ENCODE results near the gene PNPLA1.

The PNPLA1 gene

GRCh38 chr6:36302227-36302976 is 32.5 kb downstream of the PNPLA1 start:
- no peak overlapping the region for H3K4me3 ChIP-seq (ENCODE audit: low read length)
- peak; percentile 70 for DNase-seq (ENCODE audit: low read depth)
- TF ChIP-seq, protein P1, sequence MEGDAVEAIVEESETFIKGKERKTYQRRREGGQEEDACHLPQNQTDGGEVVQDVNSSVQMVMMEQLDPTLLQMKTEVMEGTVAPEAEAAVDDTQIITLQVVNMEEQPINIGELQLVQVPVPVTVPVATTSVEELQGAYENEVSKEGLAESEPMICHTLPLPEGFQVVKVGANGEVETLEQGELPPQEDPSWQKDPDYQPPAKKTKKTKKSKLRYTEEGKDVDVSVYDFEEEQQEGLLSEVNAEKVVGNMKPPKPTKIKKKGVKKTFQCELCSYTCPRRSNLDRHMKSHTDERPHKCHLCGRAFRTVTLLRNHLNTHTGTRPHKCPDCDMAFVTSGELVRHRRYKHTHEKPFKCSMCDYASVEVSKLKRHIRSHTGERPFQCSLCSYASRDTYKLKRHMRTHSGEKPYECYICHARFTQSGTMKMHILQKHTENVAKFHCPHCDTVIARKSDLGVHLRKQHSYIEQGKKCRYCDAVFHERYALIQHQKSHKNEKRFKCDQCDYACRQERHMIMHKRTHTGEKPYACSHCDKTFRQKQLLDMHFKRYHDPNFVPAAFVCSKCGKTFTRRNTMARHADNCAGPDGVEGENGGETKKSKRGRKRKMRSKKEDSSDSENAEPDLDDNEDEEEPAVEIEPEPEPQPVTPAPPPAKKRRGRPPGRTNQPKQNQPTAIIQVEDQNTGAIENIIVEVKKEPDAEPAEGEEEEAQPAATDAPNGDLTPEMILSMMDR (conservative IDR thresholded peaks at IDR 0.05; ENCODE audit: low read depth, low read length): peak; percentile 97

DNA sequence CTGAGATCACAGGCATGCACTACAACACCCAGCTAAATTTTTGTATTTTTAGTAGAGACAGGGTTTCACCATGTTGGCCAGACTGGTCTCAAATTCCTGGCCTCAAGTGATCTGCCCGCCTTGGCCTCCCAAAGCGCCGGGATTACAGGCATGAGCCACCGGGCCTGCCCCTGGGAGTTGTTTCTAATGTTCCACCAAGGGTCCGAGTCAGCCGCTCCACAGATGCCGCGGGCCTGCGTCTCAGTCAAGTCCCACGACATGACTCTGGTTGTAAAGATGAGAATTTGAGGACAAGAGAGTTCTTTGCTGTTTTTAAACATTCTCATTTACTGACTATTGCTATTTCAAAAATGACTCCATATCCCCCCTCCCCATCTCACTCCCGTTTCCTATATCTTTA is 36.0 kb downstream of the PNPLA1 start:
- TF ChIP-seq, protein P1 (conservative IDR thresholded peaks at IDR 0.05; ENCODE audit: low read depth, low read length): no peak
- H3K4me3 ChIP-seq (ENCODE audit: low read length): no peak overlapping the region
- no peak for DNase-seq (ENCODE audit: low read depth)

DNA sequence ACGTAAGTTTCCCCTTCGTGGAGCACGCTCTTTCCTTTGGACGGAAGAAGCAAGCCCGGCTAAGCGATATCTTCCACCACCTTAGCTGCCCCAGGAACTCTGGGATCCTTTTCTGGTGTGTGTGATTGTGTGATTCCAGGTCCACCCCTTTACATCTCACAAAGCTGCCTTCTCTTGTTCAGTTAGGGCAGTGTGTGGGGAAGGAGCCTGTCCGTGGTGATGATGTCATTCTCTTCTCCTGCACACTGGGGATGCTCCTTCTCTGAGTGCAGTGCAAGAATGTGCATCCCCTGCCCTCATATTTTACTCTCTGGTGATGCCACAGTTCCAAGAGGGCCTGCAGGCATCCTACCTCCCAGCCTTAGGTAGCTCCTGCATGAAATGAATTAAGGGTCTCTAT is 36.5 kb downstream of the PNPLA1 start:
- TF ChIP-seq, protein P1 (conservative IDR thresholded peaks at IDR 0.05; ENCODE audit: low read depth, low read length): no peak
- no peak for DNase-seq (ENCODE audit: low read depth)
- no peak overlapping the region for H3K4me3 ChIP-seq (ENCODE audit: low read length)

- no peak overlapping the region for H3K4me3 ChIP-seq (ENCODE audit: low read length)
- TF ChIP-seq, protein P1 (conservative IDR thresholded peaks at IDR 0.05; ENCODE audit: low read depth, low read length): no peak
- DNase-seq (ENCODE audit: low read depth): no peak
Observed at GRCh38 chr6:36308514-36308913, 38.7 kb downstream of the PNPLA1 start.

DNA sequence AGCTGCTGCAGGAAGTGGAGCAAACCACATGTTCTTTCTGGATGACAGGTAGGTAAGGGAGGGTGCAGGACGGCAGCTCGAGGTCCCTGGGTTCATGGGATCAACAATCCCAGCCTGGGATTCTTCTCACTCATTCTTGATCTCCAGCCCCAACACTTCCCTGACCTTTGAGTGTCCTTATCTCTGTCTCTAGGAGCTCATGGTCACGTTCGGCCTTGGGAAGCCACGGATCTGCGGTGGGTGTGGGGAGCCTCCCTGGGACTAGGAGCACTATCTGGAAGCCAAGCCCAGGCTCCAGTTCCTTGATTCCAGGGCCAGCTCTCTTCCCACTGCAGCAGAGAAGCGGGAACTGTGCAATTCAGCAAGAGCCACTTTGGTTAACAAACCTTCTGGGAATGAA is 39.3 kb downstream of the PNPLA1 start:
- no peak for DNase-seq (ENCODE audit: low read depth)
- TF ChIP-seq, protein P1 (conservative IDR thresholded peaks at IDR 0.05; ENCODE audit: low read depth, low read length): no peak
- no peak overlapping the region for H3K4me3 ChIP-seq (ENCODE audit: low read length)

DNA sequence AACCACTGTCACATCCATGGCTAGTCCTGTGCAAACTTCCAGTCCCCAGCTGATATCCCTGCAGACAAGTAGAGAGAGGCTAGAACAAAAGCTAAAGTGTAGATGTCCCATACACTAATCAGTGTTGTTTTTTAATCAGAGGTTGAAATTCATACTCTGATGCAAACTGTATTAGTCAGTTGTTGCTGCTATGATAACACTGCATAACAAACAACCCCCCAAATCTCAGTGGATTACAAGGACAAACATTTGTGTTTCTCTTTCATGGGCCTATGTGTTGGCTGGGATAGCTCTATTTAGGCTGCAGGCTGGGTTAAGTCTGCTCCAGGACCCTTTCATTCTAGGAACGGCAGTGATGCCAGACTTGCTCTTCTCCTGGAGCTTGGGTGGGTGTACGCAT is 40.0 kb downstream of the PNPLA1 start:
- TF ChIP-seq, protein P1 (conservative IDR thresholded peaks at IDR 0.05; ENCODE audit: low read depth, low read length): no peak
- no peak overlapping the region for H3K4me3 ChIP-seq (ENCODE audit: low read length)
- no peak for DNase-seq (ENCODE audit: low read depth)
